Erythroblast (primary cell): ENCODE results near the gene ETV3L.

Experiments used
- GATA1 ChIP-seq: IDR thresholded peaks from 2 replicates; pipeline ENCODE4 v1.6.1; 2011; ENCODE audit warnings: low read depth, mild to moderate bottlenecking, control low read depth, low read length, moderate library complexity
- POLR2A ChIP-seq: IDR thresholded peaks from 2 replicates; pipeline ENCODE4 v1.6.1; 2011; ENCODE audit warnings: mild to moderate bottlenecking, low read length

DNA sequence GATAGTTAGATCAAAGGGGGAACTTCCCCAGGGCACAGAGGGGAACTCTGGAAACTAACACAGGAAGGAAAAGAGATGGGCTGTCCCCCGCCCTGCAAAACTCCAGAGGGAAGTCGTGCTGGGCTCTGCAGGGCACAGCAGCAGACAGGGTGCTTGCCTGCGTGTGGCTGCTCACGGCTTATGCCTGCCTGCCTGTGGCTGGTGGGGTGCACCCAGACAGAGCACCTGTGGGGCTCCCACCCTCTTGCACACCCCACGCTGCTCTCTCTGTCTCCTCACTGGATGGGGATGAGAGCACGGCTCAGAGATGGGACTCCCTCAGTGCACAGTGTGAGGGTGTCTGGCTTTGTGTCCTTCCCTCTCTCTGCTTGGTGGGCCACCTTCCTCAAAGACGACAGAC is 13.5 kb upstream of the ETV3L start:
- TF ChIP-seq POLR2A (no peak), GATA1 (no peak)
